NCI-H2227 treated with DMSO at 0.1 percent for 48 hours (cell line): ENCODE measurements around the gene RXRA.

Source experiments
- DNase-seq: peaks from one replicate; lab custom pipeline; 2025; lab: John Stamatoyannopoulos, UW

Gene RXRA

DNA sequence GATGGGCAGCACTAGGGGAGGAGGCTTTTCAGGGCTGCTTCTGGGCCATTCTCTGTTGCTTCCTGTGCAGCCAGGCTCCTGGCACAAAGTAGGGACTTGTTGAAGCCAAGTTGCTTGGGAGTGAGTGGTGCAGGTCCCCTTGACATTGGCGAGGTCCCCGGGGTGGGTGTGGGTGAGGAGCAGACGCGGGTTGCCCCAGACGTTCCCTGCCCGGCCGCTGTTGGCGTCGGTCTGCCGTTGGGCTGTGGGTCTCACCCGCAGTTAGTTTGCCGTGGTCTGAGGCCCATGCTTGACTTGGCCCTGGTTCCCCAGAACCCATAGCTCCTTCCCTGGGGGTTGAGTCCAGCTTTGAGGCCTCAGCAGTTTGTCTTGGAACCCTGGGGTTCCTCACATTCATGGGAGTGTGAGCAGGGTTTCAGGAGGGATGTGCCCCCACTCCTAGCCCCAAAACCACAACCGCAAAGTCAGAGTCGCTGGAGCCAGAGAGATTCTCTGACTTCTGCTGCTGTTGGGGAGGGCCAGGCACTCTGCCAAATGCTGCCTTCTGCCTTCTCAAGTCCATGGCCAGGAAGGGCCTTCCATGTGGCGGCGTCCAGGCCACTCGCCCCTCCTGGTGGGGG, 77.5 kb downstream of the RXRA start:
- no peak for DNase-seq

DNA sequence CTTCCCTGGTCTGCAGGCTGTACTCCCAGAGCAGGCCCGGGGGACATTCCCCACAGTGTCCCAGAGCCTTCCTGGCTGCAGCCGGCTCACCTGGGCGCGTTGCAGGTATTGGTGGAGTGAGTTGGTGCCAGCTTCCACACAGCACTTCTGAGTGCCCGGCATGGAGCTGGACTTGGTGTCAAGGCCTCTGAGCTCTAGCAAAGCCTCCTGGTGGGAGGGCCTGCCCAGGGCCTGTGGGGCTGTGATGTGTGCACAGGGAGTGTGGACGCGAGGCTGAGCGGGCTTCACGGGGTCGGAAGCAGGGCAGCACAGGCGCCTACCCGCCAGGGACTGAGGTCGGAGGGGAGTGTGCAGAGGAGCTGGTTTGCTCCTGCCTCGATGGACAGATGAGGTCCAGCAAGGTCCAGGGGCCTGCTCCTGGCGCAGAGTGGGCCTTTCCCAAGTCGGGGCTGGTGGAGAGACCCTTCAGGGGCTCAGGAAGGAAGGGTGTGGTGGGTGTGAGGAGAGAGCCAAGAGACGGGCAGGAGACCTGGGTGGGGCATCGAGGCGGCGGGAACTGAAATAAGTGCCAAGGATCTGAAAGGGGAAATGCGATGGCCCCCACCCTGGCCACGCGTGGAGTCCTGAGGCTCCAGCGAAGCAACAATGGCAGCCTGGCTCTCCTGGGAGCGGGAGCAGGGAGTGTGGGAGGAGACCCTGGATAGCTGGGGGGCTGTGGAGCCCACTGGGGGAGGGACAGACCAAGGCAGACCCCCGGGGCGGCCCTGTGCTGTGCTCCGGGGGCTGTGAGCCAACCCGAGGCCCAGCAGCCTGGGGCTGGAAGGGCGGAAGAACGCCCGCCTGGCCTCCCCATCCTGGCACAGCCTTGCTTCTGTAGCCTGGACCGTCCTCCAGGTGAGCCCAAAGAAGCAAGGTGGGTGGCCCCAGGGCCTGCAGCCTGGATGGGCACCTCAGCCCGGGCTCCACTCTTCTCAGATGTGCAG, 78.4 kb downstream of the RXRA start:
- no peak for DNase-seq

DNA sequence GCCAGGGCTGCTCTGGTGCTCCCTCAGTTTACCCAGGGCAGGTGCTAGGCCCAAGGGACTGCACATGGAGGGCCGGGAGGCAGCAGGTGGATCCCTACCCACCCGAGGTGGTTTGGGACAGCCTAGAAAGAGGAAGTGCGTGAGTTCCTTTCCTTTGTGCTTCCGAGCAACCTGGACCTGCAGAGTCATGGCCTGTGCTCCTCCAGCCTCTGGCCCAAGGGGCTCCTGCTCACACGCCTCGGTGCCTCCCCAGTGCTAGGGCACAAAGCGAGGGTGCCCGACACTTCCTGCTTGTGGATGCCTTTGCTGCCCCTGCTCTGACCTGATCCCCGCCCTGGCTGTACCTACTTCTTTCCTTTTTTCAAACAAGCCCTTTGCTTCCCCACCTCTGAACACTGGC, 79.3 kb downstream of the RXRA start:
- no peak for DNase-seq

DNA sequence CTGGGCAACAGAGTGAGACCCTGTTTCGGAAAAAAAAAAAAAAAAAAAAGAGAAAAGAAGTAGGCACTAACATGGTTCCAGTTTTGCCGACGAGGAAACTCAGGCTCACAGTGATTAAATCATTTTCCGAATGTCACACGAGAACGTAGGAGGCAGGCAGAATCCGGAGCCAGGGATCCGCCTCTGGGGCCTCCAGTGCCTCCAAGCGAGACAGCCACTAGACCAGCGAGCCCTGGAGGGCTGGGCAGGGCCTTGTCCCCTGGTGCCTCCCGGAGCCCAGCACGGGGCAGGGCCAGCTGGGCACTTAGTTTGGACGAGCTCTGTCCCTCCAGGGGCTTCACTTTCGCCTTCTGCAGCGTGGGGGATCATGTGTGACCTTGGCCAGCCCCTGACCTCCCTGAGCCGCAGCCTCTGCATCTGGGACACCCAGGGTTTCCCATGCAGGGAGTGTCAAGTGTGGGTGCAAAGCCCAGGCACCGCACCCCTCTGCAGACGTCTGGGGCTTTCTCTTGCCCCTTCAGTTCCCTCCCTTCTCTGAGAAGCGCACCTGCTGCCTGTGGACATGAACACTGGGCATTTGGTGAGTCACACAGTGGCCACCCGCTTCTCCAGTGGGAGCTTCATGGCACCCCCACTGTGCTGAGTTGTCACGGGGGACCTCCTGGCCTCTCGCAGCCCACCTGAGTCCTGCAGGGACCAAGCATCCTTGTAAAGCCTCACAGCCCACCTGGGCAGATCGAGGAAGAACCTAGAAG, 80.3 kb downstream of the RXRA start:
- no peak for DNase-seq

DNA sequence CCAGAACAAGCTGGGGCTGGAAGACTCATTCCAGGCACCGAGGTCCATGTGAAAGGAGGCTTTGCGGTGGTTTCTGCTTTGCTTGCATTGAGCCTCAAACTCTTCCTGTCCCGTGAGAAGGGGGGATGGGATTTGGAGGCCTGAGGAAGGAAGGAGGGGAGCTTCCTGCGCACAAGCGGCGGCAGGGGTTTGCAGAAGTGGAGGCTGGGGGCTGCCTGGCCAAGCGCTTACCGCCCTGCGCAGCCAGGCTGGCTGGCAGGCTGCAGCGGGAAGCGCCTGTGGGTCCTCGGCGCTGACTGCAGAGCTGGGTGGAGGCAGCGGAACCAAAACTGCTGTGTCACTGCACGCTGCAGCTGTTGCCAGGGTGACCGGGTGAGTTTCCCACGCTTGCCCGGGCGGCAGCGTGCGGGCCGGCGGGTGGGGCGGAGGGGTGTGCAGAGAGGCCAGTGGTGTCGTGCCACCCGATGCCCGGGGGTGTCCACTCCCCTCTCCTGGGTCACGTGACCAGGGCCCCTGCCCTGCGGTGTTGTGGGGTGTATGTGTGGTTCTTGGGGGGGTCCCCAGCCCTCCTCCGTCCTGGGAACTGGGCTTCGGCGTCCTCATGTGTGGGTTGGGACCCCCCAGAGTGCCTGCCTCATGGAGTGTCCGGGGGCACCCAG, 81.0 kb downstream of the RXRA start:
- peak; percentile 42 for DNase-seq

DNA sequence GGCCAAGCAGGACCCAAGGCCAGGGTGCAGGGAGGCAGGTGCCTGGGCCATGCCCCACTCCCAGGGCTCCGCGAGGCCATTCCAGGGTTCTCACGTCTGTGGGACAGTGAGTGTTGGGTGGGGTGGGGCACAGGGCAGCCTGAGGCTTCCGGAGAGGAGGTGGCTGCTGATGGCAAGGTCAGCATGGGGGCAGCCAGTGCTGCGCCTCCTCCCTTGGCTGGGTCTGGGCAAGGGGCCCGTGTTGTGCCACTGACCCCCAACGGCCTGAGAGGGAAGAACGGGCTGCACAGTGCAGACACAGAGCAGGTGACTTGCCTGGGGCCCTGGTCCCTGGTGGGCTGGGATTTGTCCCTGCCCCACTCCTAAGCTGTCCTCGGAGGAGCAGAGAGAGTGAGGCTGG, 82.1 kb downstream of the RXRA start:
- DNase-seq = no peak

DNA sequence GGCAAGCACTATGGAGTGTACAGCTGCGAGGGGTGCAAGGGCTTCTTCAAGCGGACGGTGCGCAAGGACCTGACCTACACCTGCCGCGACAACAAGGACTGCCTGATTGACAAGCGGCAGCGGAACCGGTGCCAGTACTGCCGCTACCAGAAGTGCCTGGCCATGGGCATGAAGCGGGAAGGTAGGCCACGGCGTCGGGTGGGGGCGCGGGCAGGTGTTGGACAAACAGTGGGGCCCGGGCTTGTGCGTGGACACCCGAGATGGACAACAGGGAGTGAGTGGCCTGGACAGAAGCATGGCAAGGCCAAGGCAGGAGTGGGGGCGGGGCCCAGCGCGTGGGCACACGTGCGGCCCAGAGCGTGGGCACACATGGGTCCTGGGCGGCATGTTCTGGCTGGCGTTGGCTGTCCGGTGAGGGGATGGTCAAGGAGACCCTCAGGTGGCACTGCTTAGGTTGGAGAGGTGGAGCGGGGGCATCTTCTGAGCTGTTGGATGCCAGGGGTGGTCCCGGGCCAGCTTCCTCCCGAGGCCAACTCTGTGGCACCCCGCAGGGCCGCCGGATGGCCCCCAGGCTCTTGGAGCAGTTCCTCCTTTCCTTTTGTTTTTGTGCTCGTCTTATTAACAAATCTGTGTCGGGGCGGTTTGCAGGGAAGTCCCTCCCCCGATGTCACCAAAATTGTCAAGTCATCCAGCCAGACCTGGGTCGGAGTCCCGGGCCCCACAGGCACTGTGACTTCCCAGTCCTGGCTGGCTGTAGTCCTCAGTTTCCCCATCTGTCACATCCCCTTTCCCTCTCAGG, 82.9 kb downstream of the RXRA start:
- DNase-seq = no peak

DNA sequence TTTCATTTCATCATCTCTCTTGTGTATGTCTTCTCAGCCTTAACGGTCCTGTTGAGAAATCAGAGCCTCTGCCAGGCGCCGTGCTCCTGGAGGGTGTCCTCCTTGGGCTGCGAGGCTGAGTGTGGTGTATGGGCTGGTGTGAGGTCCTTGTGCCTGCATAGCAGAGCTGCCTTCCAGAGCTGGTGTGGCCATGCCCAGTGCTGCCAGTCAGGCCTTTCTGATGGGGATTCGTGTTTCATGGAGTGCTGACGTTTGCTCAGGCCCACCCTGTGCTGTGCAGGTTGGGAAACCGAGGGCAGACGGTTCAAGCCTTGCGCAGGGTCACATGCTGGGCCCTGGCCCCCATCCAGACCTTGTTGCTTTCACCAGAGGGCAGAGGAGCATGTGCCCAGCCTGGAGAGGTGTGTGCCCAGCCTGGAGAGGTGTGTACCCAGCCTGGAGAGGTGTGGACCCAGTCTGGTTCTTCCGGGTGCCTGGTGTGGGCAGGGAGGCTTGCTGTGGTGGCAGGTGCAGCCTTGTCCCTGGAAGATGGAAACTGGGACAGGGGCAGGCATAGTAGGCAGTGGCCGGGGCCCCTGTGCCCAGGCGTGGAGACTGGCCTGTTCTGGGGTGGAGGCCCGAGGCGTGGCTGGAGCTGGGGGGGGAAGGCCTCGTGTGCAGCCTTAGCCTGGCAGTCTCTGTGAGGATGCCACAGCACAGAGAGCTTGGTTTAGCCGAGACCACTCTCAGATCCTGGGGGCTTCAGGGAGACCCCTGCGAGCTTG, 84.0 kb downstream of the RXRA start:
- no peak for DNase-seq

DNA sequence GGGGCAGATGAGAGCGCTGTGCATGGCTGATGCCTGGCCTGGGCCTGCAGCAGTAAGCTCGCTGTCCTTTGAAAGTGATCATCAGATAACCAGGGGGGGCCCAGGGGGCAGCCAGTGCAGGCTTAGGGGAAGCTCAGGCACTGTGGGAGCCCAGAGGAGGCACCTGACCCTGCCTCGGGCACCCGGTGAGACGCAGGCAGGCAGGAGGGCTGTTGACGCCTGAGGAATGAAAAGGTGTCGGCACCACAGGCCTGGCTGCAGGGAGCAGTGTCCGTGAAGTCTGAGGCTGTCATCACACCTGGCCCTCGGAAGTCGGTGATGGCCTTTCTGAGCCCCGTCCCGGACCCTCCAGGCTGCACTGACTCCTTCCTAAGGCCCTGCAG, 84.6 kb downstream of the RXRA start:
- no peak for DNase-seq

DNA sequence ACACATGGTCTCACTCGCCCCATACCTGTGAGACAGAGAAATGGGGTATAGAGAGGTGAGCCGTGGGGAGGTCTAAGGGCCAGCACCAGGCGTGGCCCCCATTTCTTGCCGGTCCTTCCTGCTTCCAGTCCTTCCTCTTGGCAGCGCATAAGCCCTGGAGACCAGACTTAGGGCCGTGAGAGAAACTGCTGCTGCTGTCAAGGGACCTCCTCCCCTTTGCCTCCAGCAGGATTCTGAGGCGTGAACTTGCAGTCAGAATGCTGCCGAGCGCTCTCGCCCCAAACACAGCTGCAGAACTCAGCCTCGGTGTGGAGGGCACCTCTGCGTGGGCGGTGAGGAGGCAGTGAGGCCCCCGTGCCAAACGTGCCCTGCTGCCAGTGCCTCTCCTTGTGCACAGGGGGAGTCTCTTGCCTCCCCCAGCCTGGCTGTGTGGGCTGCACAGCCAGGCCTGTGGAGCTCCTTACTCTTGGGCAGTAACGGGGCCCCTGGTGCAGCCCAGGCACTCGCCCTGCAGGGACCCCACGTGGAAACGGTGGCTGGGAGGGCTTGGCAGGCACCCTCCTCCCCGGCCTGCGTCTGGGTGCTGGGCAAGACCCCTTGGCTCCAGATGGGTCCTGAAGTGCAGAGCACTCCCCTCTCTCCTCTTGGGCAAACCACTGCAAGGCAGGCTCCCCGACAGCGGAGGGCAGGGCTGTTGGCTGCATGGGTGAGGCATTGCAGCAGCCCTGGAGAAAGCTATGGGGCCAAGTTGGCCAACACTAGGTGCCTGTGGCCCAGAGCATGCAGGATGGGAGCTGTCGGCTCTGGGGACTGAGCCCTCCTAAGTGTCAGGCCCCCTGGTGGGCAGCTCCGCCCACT, 85.4 kb downstream of the RXRA start:
- DNase-seq = no peak

DNA sequence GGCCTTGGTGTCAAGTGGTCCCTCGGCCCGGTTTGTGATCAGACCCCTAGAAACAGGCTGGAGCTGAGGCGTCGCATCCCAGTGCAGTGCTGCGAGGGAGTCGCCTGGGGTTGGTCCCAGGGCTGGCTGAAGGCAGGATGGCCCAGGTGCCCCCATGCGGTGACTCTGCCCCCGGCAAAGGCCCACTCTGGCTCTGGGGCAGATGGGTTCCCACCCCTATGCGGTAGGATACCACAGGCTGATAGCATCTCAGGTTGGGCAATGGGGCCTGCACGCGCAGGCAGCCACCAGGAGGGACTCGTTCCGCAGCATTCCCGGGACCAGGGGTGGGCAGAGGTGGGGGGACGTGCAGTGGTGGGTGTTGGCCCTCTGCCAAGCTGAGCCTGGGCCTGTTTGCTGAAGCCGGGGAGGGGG, 86.0 kb downstream of the RXRA start:
- no peak for DNase-seq

DNA sequence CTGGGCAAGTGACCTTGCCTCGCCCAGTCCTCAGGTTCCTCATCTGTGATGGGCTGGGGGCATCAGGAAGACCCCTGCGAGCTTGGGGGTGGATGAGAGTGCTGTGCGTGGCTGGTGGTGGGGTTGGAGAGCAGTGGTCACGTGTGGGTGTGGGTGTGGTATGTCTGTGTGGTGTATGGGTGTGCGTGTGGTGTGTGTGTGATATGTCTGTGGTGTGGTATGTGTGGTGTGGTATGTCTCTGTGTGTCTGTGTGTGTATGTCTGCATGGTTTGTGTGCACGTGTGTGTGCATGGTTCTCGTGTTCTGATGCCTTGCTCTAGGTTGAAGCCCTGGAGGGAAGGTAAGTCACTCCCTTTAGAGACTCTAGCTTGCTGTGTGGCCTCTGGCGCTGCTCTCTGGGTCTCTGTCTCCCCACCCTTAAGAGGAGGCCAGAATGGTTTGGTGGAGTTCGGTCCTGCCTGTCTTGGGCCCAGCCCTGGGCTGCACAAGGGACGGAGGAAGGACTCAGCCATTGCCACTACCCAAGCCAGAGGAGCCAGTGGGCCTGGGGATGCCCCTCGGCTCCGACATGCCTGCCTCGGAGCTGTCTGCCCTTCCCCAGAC, 87.0 kb downstream of the RXRA start:
- DNase-seq = no peak

DNA sequence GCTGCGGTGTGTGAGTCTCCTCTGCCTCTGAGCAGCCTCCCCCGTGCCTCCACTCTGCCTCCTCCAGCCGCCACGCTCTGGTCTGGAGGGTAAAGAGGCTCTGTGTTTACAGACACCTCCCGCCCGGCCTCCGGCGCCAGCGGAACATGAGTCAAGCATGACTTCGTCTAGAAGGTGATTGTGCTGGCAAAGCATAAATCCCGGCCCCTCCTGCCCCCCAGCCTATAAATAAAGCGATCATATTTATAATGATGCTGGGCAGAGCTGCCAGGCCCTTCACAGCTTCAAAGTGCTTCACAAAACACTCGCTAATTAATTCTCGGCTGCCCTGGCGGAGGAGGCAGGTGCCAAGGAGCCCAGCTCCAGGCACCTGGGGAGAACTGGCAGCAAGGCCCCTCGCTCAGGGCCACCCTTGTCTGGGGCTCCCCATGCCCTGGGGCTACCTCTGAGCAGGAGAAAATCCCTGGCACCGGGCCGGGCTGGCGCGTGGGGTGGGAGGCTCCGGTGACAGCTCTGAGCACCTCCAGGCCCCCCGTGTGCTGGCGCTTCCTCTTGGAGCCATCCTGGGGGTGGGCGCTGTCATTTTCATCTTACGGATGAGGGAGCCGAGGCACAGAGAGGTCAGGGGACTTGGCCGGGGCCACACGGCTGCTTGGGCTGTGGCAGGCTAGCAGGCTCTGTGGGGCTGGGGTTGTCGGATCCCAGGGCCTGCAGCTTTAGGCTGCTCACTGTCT, 87.8 kb downstream of the RXRA start:
- DNase-seq = peak; percentile 29

DNA sequence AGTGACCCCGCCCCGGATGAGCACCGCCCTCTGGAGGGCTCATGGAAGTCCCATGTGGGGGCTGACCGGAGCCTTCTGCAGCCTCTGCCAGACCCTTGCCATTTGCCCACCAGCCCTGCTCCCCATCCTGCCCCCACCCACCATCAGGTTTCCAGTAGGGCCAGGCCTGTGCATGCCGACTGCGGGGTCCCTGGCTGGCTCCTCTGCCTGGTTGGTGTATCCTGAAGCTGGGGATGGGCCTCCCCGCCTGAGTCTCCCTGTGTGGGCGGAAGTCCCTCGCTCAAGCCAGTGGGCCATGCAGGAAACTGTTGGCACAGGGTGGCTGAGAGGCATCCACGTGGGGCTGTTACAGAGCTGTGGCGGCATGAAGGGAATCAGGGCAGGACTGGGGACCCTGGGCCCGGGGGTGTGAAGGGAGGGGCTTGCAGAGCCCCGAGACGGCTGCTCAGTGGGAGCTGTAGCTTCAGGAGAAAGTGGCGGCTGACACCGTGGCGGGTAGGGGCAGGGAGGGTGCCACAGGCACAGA, 88.7 kb downstream of the RXRA start:
- DNase-seq = no peak

DNA sequence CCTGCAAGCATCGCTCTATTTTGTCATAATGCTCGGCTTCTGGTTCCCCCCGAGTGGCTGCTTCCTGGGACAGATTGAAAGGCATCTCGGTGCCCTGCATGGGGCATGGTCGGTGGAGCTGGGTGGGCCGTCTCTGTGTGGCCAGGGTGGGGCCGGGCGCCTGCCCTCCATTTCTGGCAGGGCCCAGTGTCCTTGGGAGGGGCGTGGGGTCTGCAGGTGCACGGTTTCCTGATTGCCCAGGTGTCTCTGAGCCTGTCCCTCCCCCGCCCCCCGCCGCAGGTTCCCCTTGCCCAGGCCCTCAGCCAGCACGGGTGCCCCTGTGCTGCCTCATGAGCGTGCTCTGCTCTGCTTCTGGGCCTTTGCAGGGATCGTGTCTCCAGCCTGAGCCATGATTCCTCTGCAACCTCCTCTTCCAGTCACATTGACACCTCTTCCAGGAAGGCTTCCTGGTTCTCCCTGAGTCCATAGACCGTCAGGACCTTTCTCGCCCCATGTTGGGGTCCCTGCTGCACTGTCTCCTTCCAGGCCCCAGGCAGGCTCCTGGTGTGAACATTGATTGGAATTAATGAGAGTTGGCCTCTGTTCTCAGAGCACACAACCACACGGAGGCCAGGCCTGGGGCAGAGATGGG, 90.2 kb downstream of the RXRA start:
- DNase-seq = no peak

DNA sequence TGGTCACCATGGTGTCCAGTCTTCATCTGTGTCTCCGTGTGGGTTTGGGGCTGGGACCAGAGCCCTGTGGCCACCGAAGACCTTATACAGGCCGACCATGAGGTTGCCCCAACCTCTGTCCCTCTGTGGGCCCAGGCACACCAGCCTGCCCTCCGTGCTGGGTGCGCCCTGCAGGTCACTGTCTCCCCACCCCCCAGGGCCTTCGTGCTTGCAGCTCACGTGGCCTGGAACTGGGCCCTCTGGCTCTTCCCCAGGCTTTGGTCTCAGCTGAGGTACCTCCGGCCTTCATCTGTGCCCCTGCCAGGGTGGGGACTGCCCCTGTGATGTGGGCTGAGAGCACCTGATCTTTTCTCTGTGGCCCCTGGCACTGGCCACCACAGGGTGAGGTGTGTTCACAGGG, 92.1 kb downstream of the RXRA start:
- no peak for DNase-seq

DNA sequence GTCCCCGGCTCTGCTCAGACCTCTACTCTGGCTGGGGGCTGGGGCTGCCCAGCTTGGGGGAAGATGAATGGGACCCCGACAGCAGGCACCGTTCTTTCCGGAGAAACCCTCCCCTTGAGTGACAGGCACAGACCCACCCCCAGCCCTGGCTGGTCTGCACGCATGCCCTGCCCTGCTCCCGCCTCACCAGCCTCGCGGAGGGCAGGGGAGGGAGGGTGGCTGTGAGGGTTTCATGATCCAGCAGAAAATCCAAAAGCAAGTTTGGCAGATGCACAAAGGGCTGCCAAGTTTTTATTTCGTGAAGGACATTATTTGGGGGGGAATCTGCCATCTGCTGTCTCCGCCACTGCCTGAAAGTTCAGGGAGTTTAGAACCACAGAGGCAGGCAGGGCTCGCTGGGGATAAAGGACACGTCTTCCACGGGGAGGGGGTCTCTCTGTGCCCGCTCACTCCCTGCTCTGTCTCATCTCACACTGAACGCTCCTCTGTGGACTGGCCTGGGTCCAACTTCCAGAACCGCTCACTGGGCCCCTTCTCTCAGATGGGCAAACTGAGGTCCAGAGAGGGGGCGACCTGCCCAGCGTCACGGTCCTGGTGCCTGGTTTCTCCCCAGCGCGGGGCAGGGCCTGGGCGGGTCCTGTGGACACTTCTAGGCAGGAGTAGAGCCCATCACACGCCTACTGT, 92.9 kb downstream of the RXRA start:
- DNase-seq = no peak
